GM21367 (cell line): ENCODE data around the gene PUDP.
"Not testable (repeated sequence)": the region's sequence is repeated elsewhere in the genome, so short reads cannot be mapped to it uniquely, and the experiment has no call there.

Experiments
- ATAC-seq: cut with Tn5 transposase; IDR thresholded peaks from one replicate; pipeline ENCODE4 v1.9.1; 2021; ENCODE audit not compliant: unreplicated experiment

The PUDP gene

DNA sequence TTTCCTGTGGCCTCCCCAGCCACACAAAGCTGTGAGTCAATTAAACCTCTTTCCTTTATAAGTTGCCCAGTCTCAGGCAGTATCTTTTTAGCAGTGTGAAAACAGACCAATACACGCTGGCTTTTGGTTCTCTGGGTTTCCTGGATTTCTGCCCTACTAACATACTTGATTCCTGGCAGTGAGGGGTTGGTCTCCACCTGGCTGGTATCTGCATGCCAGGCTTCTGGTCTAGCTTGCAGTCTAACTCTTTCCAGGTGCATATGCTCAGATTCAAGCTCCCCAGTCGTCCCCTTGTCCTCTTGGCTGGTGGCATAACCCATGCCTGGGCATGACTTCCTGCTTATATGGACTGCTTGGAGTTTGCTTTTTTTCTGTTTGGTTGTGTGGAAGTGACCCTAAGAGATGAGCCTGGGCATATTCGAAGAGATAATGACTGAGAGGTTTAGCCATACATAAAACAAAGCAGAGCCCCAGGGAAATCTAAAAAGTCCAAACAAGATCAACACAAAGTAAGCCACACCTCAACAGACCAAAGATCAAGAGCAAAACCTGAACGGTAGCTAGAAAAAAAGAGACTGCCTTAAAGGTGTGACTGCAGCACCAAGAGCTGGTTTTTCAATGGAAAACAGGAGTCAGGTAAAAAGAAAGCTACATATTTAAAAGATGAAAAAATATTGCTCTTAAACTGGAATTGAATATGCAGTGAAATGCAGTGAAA, 102.6 kb downstream of the PUDP start:
- no peak for ATAC-seq

DNA sequence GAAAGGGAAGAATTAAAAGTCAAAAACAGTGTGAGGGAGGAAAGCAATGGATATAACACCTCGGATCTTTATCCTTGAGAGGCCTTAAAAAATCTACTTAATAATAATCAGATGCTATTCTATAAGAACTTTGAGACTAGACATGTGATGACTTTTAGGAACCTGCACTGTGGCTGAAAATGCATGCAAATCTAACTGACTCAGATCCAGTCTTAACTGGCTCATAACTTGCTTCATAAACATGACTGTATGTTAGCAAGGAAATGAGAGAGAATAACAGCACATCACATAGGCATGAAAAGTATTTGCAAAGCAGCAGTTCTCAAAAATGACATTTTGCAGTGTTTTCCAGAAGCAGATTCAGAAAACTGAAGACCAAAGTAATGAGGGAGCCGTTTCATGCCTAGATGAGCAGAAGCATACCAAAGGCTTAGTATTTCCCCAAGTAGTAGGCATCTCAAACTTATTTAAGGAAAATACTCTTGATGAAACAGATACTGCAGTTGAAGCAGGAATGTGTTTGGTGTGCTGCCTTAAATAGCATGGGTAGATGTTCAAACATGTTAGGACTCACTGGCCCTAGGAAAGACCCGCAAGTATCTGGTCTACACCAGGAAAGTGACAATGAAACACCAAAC, 104.0 kb downstream of the PUDP start:
- not testable (repeated sequence) for ATAC-seq

DNA sequence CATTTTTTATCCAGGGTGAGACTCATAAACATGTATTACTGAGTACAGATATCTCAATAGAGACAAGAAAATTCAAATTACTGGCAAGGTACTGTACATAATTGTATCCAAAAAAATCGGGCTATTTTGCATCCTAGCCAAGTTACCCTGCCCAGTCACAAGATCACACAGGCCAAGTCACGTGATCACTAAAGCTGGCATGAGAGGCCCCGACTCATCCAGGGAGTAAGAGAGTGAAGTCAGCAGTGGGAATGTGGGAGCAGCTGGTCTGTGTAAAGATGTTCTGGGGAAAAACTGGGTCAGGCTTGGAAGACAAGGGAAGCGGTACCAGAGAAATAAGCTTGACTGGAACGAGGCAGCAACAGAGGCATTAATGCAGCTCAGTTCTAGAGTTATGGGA, 119.7 kb downstream of the PUDP start:
- ATAC-seq: no peak

- no peak for ATAC-seq
Measured at GRCh38 chrX:7027071-7027470, 120.9 kb downstream of the PUDP start.

DNA sequence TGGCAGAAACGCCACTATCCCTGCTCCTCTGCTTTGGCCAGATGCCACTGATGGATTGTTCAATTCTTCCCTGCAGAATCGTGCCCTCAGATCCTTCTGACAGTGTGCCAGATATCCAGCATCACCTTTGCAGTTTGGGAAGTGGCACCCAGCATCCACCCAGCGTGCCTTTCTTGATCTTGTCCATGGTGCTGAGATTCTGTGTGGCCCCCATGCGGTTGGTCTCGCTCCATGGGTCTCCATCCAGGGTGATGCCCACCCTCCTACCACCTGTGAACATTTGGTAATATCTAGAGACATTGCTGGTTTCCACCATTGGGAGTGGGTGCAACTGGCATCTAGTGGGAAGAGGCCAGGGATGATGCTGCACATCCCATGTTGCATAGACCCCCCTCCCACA, 121.6 kb downstream of the PUDP start:
- ATAC-seq: not testable (repeated sequence)

GRCh38 chrX:7025471-7025870, 122.5 kb downstream of the PUDP start:
- ATAC-seq: no peak

DNA sequence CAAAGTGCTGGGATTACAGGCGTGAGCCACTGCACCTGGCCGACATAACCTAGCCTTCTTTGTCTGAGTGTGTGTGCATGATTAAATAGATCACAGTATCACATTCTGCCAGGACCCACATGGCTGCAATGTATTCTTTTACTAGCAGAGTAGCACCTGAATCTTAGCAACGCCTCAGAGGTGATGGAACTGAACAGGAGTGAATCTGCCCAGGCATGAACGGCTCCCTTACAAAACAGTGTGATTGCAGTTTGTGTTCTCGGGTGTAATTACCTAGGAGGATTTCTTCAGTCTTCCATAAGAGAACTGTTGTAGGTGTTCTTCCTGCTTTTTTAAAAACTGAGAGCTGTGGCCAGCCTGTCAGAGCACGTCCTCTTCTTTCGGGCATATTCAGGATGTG, 123.1 kb downstream of the PUDP start:
- ATAC-seq: no peak

GRCh38 chrX:7022996-7023395, 125.0 kb downstream of the PUDP start:
- not testable (repeated sequence) for ATAC-seq

DNA sequence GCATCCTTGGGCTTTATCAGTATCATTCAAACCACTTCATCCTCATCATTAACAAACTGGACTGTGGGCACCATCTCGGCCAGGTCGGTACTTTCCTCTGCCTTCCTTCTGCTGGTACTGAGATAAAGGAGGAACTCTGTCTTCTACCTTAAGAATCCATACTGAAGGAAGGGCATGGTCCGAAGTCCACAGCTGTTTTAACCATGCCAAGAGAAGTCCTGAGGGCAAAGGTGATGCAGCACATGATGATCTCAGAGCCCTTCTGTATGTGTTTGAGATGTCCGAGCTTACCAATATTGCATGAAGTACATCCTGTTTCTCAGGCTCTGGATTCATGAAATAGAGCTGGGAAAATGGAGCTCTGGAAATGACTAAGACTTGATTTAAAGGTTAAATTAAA, 126.0 kb downstream of the PUDP start:
- ATAC-seq: no peak

GRCh38 chrX:7019555-7019954, 128.4 kb downstream of the PUDP start:
- no peak for ATAC-seq

DNA sequence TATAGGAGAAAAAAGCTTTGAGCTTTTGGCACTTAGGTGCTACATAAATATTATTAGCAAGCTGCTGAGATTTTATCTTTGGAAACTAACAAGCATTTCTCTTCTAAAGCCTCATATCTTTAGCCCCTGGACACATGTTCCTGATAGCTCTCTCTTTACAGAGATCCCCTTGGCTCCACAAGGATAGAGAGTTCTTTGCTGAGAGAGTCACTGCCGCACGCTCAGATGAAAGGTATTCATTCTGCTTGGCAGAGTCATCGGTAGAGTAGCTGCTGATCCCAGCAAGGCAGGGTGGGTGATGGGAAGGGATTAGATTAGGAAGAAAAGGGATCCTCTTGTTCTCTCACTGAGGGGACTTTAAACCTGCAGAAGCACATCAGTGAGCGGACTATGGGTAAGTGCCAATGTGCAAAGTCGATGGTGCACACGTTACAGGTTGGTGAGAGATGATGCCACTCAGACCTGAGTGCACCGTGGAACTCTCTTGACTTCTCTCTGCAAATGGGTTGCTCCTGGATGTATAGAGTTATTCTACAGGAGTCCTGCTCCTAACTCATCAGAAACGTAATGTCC, 135.6 kb downstream of the PUDP start:
- not testable (repeated sequence) for ATAC-seq

DNA sequence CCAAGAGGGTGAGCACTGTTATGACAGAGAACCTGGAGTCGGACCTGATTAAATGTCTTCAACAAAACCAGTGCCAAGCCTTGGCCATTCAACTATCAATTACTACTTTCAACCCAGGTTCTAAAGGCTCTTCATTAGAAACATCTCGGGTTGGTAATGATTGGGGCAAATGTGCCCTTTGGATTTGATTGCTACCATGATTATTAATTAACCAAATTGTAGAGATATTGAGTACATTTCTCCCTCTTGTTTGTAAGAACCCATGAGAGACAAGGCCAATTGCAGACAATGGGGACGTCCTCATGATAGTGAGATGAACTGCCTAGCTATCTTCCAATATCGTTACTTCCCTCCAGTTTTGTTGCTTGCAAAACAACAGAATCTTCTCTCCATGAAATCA, 137.1 kb downstream of the PUDP start:
- not testable (repeated sequence) for ATAC-seq

- ATAC-seq: not testable (repeated sequence)
Measured at GRCh38 chrX:7007328-7007727, 140.6 kb downstream of the PUDP start.
